H1 (cell line): Measurements from ENCODE around the gene MYD88. TPM values are rescaled to one million over a fixed set of nuclear protein-coding genes. Genes with fewer than 3 reads are reported as not detected.

Source experiments
- CTCF ChIA-PET: fragments of 300-600 bp; sonication (Branson Sonifier 250); formaldehyde crosslinking; loops from one replicate; lab custom pipeline; 2021; ENCODE audit not compliant: partially characterized antibody; lab: Charles Lee
- POLR2A ChIA-PET: fragments of 300-600 bp; sonication (Branson Sonifier 250); formaldehyde crosslinking; loops from one replicate; lab custom pipeline; 2021; ENCODE audit warnings: inconsistent platforms; ENCODE audit not compliant: partially characterized antibody; lab: Charles Lee
- DNase-seq, 2 experiments: peaks; one replicate each; pipeline versions ENCODE4 v3.0.0 to v3.0.0-alpha.2; 2010 to 2022; ENCODE audit warnings: low spot score in 2 of 2, low read depth in 1 of 2, mixed read lengths in 1 of 2
- FAIRE-seq: peaks from 2 replicates; lab custom pipeline; 2011; peaks lifted over from hg19 to GRCh38; lab: Jason Lieb, UNC
- H2AFZ ChIP-seq: 2 replicates; pipeline ENCODE4 v1.8.1; 2012; ENCODE audit warnings: low read length, inconsistent platforms
- H2AK5ac ChIP-seq: 2 replicates; pipeline ENCODE4 v1.6.1; 2013; ENCODE audit warnings: low read depth, low read length
- H2BK120ac ChIP-seq: replicated peaks from 2 replicates; pipeline ENCODE3; 2013; ENCODE audit warnings: low read depth, low read length, inconsistent platforms
- H2BK12ac ChIP-seq: 2 replicates; pipeline ENCODE4 v1.6.1; 2013; ENCODE audit warnings: low read depth, low read length
- H2BK15ac ChIP-seq: 2 replicates; pipeline ENCODE4 v1.6.1; 2013; ENCODE audit warnings: low read length
- H2BK20ac ChIP-seq: 2 replicates; pipeline ENCODE4 v1.6.1; 2013; ENCODE audit warnings: low read length
- H2BK5ac ChIP-seq: 2 replicates; pipeline ENCODE4 v1.6.1; 2013; ENCODE audit warnings: low read depth, low read length
- H3K14ac ChIP-seq: 2 replicates; pipeline ENCODE4 v1.6.1; 2013; ENCODE audit warnings: inconsistent platforms; ENCODE audit not compliant: insufficient read length
- H3K18ac ChIP-seq: 2 replicates; pipeline ENCODE4 v1.6.1; 2013; ENCODE audit warnings: low read length; ENCODE audit errors: extremely low read depth
- H3K23ac ChIP-seq: 2 replicates; pipeline ENCODE4 v1.6.1; 2013; ENCODE audit warnings: inconsistent platforms; ENCODE audit not compliant: insufficient read length
- H3K23me2 ChIP-seq: 2 replicates; pipeline ENCODE4 v1.6.1; 2013; ENCODE audit warnings: low read depth, low read length
- H3K27ac ChIP-seq: 2 replicates; pipeline ENCODE4 v1.6.1; 2011; ENCODE audit warnings: low read depth, low read length, inconsistent platforms
- H3K27me3 ChIP-seq, 4 experiments: replicated peaks in 1 of 4; 1 replicate in 1 of 4; 2 replicates in 3 of 4; pipeline versions ENCODE4 v1.6.1 to v1.8.1; 2011 to 2013; ENCODE audit warnings: low read length in 3 of 4, mild to moderate bottlenecking in 3 of 4, inconsistent platforms in 2 of 4, mixed read lengths in 2 of 4, moderate library complexity in 1 of 4; ENCODE audit not compliant: control insufficient read depth in 3 of 4, insufficient read depth in 3 of 4; ENCODE audit errors: extremely low read depth in 1 of 4
- H3K36me3 ChIP-seq, 4 experiments: 2 replicates each; pipeline versions ENCODE4 v1.6.1 to v1.8.1; 2011 to 2013; ENCODE audit warnings: mild to moderate bottlenecking in 4 of 4, low read length in 3 of 4, moderate library complexity in 2 of 4, control low read depth in 1 of 4, inconsistent platforms in 1 of 4; ENCODE audit not compliant: insufficient read depth in 4 of 4, control insufficient read depth in 2 of 4
- H3K4ac ChIP-seq: replicated peaks from 2 replicates; pipeline ENCODE3; 2013; ENCODE audit warnings: low read length, low read depth, mixed read lengths, inconsistent platforms; ENCODE audit not compliant: insufficient read length
- H3K4me1 ChIP-seq, 4 experiments: replicated peaks in 1 of 4; 1 replicate in 1 of 4; 2 replicates in 3 of 4; pipeline versions ENCODE4 v1.6.1 to v1.8.1; 2011 to 2013; ENCODE audit warnings: low read length in 3 of 4, inconsistent platforms in 2 of 4, mixed read lengths in 1 of 4; ENCODE audit not compliant: insufficient read depth in 4 of 4, control insufficient read depth in 3 of 4
- H3K4me2 ChIP-seq, 2 experiments: 2 replicates each; pipeline versions ENCODE4 v1.6.1 to v1.8.1; 2011 to 2013; ENCODE audit warnings: low read depth in 2 of 2, low read length in 2 of 2, control low read depth in 1 of 2, inconsistent platforms in 1 of 2, mild to moderate bottlenecking in 1 of 2; ENCODE audit not compliant: insufficient read depth in 1 of 2
- H3K4me3 ChIP-seq, 4 experiments: fragments of 200-600, 300-600 bp in 1 of 4; sonication (generic), shearing (Covaris generic), sonication (Bioruptor Twin) in 1 of 4; 2 replicates each; pipeline versions ENCODE4 v1.5.1 to v1.8.1; 2011 to 2016; ENCODE audit warnings: low read length in 4 of 4, low read depth in 3 of 4, control low read depth in 2 of 4, inconsistent platforms in 2 of 4, mild to moderate bottlenecking in 2 of 4, mixed read lengths in 1 of 4, moderate library complexity in 1 of 4; ENCODE audit not compliant: insufficient read depth in 2 of 4; ENCODE audit errors: extremely low read depth in 1 of 4
- H3K56ac ChIP-seq: replicated peaks from 2 replicates; pipeline ENCODE3; 2013; ENCODE audit warnings: low read depth, mild to moderate bottlenecking, mixed read lengths, low read length, inconsistent platforms; ENCODE audit not compliant: insufficient read length
- H3K79me1 ChIP-seq: 2 replicates; pipeline ENCODE4 v1.6.1; 2013; ENCODE audit warnings: low read depth, low read length, control low read depth
- H3K79me2 ChIP-seq, 2 experiments: 2 replicates each; pipeline versions ENCODE4 v1.6.1 to v1.8.1; 2012 to 2013; ENCODE audit warnings: low read length in 2 of 2, mild to moderate bottlenecking in 2 of 2, inconsistent platforms in 1 of 2; ENCODE audit not compliant: insufficient read depth in 2 of 2, control insufficient read depth in 1 of 2
- H3K9ac ChIP-seq, 4 experiments: replicated peaks in 1 of 4; 1 replicate in 1 of 4; 2 replicates in 3 of 4; pipeline versions ENCODE4 v1.6.1 to v1.8.1; 2011 to 2013; ENCODE audit warnings: low read depth in 3 of 4, low read length in 3 of 4, control low read depth in 2 of 4, mild to moderate bottlenecking in 2 of 4, moderate library complexity in 2 of 4, inconsistent platforms in 1 of 4; ENCODE audit errors: extremely low read depth in 1 of 4
- H3K9me3 ChIP-seq, 2 experiments: 2 replicates each; pipeline versions ENCODE4 v1.6.1 to v1.8.1; 2012 to 2013; ENCODE audit warnings: mild to moderate bottlenecking in 2 of 2, moderate library complexity in 2 of 2, control low read depth in 1 of 2, inconsistent platforms in 1 of 2, low read depth in 1 of 2, low read length in 1 of 2, mixed read lengths in 1 of 2; ENCODE audit not compliant: insufficient read depth in 2 of 2
- H4K20me1 ChIP-seq, 2 experiments: replicated peaks in 1 of 2; 2 replicates each; pipeline versions ENCODE3 to v1.8.1; 2011 to 2013; ENCODE audit warnings: inconsistent platforms in 2 of 2, low read length in 2 of 2, mild to moderate bottlenecking in 1 of 2; ENCODE audit not compliant: insufficient read depth in 2 of 2, control insufficient read depth in 1 of 2
- H4K5ac ChIP-seq: 2 replicates; pipeline ENCODE4 v1.6.1; 2013; ENCODE audit warnings: low read length, low read depth, mixed read lengths, inconsistent platforms; ENCODE audit not compliant: insufficient read length
- H4K8ac ChIP-seq: 2 replicates; pipeline ENCODE4 v1.8.0; 2013; ENCODE audit warnings: mild to moderate bottlenecking, moderate library complexity, low read length, inconsistent platforms; ENCODE audit not compliant: insufficient read depth; ENCODE audit errors: extremely low read depth
- H4K91ac ChIP-seq: replicated peaks from 2 replicates; pipeline ENCODE3; 2013; ENCODE audit warnings: low read length, mixed read lengths, inconsistent platforms; ENCODE audit not compliant: insufficient read length
- CBX8 ChIP-seq: fragments of 300-800, 300-1000 bp; sonication (generic); IDR thresholded peaks from 2 replicates; pipeline ENCODE4 v1.7.1; 2016; ENCODE audit warnings: low read depth, low read length, borderline replicate concordance
- CREB1 ChIP-seq: IDR thresholded peaks from 2 replicates; pipeline ENCODE4 v1.6.1; 2012; ENCODE audit warnings: inconsistent platforms
- EGR1 ChIP-seq: IDR thresholded peaks from 2 replicates; pipeline ENCODE4 v1.6.1; 2011; ENCODE audit warnings: low read depth, low read length, borderline replicate concordance
- FOSL1 ChIP-seq: IDR thresholded peaks from 2 replicates; pipeline ENCODE4 v1.6.1; 2011; ENCODE audit warnings: mild to moderate bottlenecking, low read depth, low read length, moderate library complexity; ENCODE audit not compliant: insufficient read depth
- NANOG ChIP-seq: IDR thresholded peaks from 2 replicates; pipeline ENCODE4 v1.6.1; 2011; ENCODE audit warnings: low read length, low read depth, mild to moderate bottlenecking, inconsistent platforms; ENCODE audit not compliant: insufficient read depth, poor library complexity, severe bottlenecking
- RAD21 ChIP-seq, 2 experiments: IDR thresholded peaks in 1 of 2; conservative IDR thresholded peaks in 1 of 2; 2 replicates each; pipeline ENCODE4 v1.6.1; 2011; ENCODE audit warnings: low read depth in 2 of 2, low read length in 2 of 2, improper control_type of control experiment in 1 of 2, inconsistent platforms in 1 of 2, mild to moderate bottlenecking in 1 of 2, moderate library complexity in 1 of 2
- SIX5 ChIP-seq: IDR thresholded peaks from 2 replicates; pipeline ENCODE4 v1.6.1; 2011; ENCODE audit warnings: mild to moderate bottlenecking, low read depth, low read length
- SUZ12 ChIP-seq: fragments of 200-600 bp; sonication (generic); IDR thresholded peaks from 2 replicates; pipeline ENCODE4 v1.6.1; 2012; ENCODE audit warnings: mild to moderate bottlenecking, inconsistent platforms, low read length, moderate library complexity, mixed read lengths
- TEAD4 ChIP-seq: IDR thresholded peaks from 2 replicates; pipeline ENCODE4 v1.6.1; 2012; ENCODE audit warnings: low read depth, low read length, inconsistent platforms, mixed read lengths
- WGBS, 2 experiments: shearing (Covaris generic) in 1 of 2; methylation state at CpG; one replicate each; pipeline versions ENCODE4 v1.1.6 to v1.1.7; 2013 to 2015; ENCODE audit warnings: low lambda C conversion rate in 2 of 2, mixed read lengths in 2 of 2, inconsistent platforms in 1 of 2, low coverage in 1 of 2, missing lambda C conversion rate in 1 of 2; ENCODE audit not compliant: insufficient replicate concordance in 2 of 2, insufficient coverage in 1 of 2, insufficient read length in 1 of 2; ENCODE audit errors: extremely low coverage in 1 of 2, missing lambda C conversion rate in 1 of 2; 5-methylcytosine and 5-hydroxymethylcytosine counted together
- polyA plus RNA-seq, 7 experiments: library from polyadenylated mRNA; depleted of rRNA in 3 of 7; stranded (reverse) in 5 of 7; unstranded in 2 of 7; fragments of >200 nt in 5 of 7; fragments of 200-250 nt in 2 of 7; gene quantifications; 1 replicate in 5 of 7; 2 replicates in 1 of 7; 4 replicates in 1 of 7; pipeline versions ENCODE4 v1.2.1 to v1.2.3, GENCODE V29; 2011 to 2013; ENCODE audit warnings: missing spikeins in 2 of 7, mixed read lengths in 2 of 7
- total RNA-seq: library from RNA; stranded (reverse); fragmentation: NEBNext Ultra II Directional; extraction: Animal tissue kit (Norgen Biotek cat#: 25700); gene quantifications from 2 replicates; pipeline ENCODE4 v1.2.1, GENCODE V29; 2021
- TF ChIP-seq, protein P1 (sequence below): IDR thresholded peaks from 2 replicates; pipeline ENCODE4 v1.6.1; 2011; ENCODE audit warnings: low read length, improper control_type of control experiment

The MYD88 gene
- total and polyA plus RNA-seq, 2 of the 8 experiments (the other 6 are each of a cell fraction or from before 2014, with no cell fraction given) = 22.1 to 22.5 TPM

DNA sequence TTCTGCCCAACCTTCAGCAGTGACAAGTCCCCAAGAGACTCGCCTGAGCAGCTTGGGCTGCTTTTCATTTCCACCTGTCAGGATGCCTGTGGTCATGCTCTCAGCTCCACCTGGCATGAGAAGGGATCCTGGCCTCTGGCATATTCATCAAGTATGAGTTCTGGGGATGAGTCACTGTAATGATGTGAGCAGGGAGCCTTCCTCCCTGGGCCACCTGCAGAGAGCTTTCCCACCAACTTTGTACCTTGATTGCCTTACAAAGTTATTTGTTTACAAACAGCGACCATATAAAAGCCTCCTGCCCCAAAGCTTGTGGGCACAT lies 3.5 kb downstream of the MYD88 start:
- Histone ChIP-seq H3K36me3 (peaks cover 3 to 11% (median 8%) of the 10 kb centered on the region in 4 experiments; a peak in 4 of 8 replicates), H4K5ac (no peak overlapping the region), H2BK15ac (no peak overlapping the region), H3K4me3 (no peak overlapping the region), H3K23ac (no peak overlapping the region), H4K8ac (no peak overlapping the region; the same call in 1 of the 2 replicates), H3K23me2 (peaks cover 18% of the 10 kb centered on the region), H4K20me1 (no peaks in the 10 kb centered on the region), H2BK12ac (no peak overlapping the region), H3K9ac (no peak overlapping the region), H3K18ac (no peak overlapping the region), H2AFZ (no peak overlapping the region), H3K79me2 (peaks cover 0 to 8% of the 10 kb centered on the region in 2 experiments; a peak in 1 of 4 replicates), H3K27ac (no peak overlapping the region), H2BK5ac (no peak overlapping the region), H3K4me2 (no peak overlapping the region), H3K56ac (no peak overlapping the region), H2BK120ac (no peak overlapping the region), H3K4ac (no peak overlapping the region), H2AK5ac (no peak overlapping the region), H3K14ac (no peak overlapping the region), H3K9me3 (no peaks in the 10 kb centered on the region), H3K79me1 (no peaks in the 10 kb centered on the region), H3K27me3 (no peaks in the 10 kb centered on the region), H2BK20ac (no peak overlapping the region), H3K4me1 (peaks cover 7 to 16% (median 13%) of the 10 kb centered on the region in 4 experiments), H4K91ac (no peak overlapping the region)
- TF ChIP-seq, protein P1, sequence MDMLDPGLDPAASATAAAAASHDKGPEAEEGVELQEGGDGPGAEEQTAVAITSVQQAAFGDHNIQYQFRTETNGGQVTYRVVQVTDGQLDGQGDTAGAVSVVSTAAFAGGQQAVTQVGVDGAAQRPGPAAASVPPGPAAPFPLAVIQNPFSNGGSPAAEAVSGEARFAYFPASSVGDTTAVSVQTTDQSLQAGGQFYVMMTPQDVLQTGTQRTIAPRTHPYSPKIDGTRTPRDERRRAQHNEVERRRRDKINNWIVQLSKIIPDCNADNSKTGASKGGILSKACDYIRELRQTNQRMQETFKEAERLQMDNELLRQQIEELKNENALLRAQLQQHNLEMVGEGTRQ = no peak
- TF ChIP-seq CREB1 (no peak), FOSL1 (no peak), EGR1 (no peak), SUZ12 (no peak), NANOG (no peak), TEAD4 (no peak), SIX5 (no peak), CBX8 (no peak), RAD21 (IDR thresholded peaks at IDR 0.05 in 1 of 2, conservative IDR thresholded peaks at IDR 0.05 in 1 of 2; ENCODE audit: low read depth in 2 of 2, low read length in 2 of 2) (no peak)
- POLR2A ChIA-PET = interaction anchor here (1.3 to 2.3 kb wide), 2 partner anchors 22 to 23 kb away, joined by 3 to 13 read pairs; partner anchors contain the start of gene OXSR1
- 83% methylated on average over 2 of the region's 2 CpGs; no CpG with 5 or more reads in 1 of the 2 experiments for WGBS, 2 experiments
- FAIRE-seq (no peak), DNase-seq (no peak)
- CTCF ChIA-PET = interaction anchor here (1.2 to 8.1 kb wide), 6 partner anchors 10 to 156 kb away, joined by 3 to 52 read pairs (median 6); no protein-coding TSS in a partner anchor
